ENCODE results near the gene CHRM5. TPM values are rescaled to one million over a fixed set of nuclear protein-coding genes. Genes with fewer than 3 reads are reported as not detected.
A peak's percentile ranks its signal among the peaks of the same experiment; 100 is the strongest.

CHRM5 gene
- total RNA-seq, 4 donors from 2014 or later: not detected

- no peak for TF ChIP-seq CTCF (IDR thresholded peaks at IDR 0.05)
- no peak for DNase-seq (ENCODE audit: low spot score)
- ATAC-seq (ENCODE audit: low FRiP score): no peak
Measured at GRCh38 chr15:34019369-34019990, 51.2 kb downstream of the CHRM5 start.

GRCh38 chr15:34023907-34024306, 55.6 kb downstream of the CHRM5 start:
- no peak for ATAC-seq (ENCODE audit: low FRiP score)
- DNase-seq (ENCODE audit: low spot score): no peak
- no peak for TF ChIP-seq CTCF (IDR thresholded peaks at IDR 0.05)

- TF ChIP-seq CTCF (IDR thresholded peaks at IDR 0.05): no peak
- ATAC-seq (ENCODE audit: low FRiP score): no peak
- DNase-seq (ENCODE audit: low spot score): no peak
Measured at GRCh38 chr15:34025252-34025651, 57.0 kb downstream of the CHRM5 start.

- DNase-seq (ENCODE audit: low spot score): no peak
- no peak for TF ChIP-seq CTCF (IDR thresholded peaks at IDR 0.05)
- ATAC-seq (ENCODE audit: low FRiP score): no peak
Measured at GRCh38 chr15:34027606-34028005, 59.3 kb downstream of the CHRM5 start.

GRCh38 chr15:34031987-34032760, 63.9 kb downstream of the CHRM5 start:
- ATAC-seq (ENCODE audit: low FRiP score) (no peak), DNase-seq (ENCODE audit: low spot score) (no peak)
- no peak for TF ChIP-seq CTCF (IDR thresholded peaks at IDR 0.05)

GRCh38 chr15:34038023-34038870, 70.0 kb downstream of the CHRM5 start:
- peak; percentile 92 for ATAC-seq (ENCODE audit: low FRiP score)
- DNase-seq (ENCODE audit: low spot score): peak; percentile 28
- TF ChIP-seq CTCF (IDR thresholded peaks at IDR 0.05): no peak
